H1 (cell line): Measurements from ENCODE around the gene SMARCA2.

Experiments used
- CTCF ChIP-seq, 3 experiments: IDR thresholded peaks; 1 replicate in 2 of 3; 2 replicates in 1 of 3; pipeline versions ENCODE4 v1.5.1 to v1.6.1; 2011; ENCODE audit warnings: low read length in 3 of 3, mild to moderate bottlenecking in 3 of 3, inconsistent platforms in 2 of 3, low read depth in 1 of 3, moderate library complexity in 1 of 3; ENCODE audit not compliant: insufficient read depth in 1 of 3; ENCODE audit errors: control extremely low read depth in 1 of 3
- KDM5A ChIP-seq: fragments of 200-600 bp; IDR thresholded peaks from 2 replicates; pipeline ENCODE4 v1.7.1; 2012; ENCODE audit warnings: mild to moderate bottlenecking, low read length, inconsistent platforms, mixed read lengths
- NRF1 ChIP-seq: IDR thresholded peaks from 2 replicates; pipeline ENCODE4 v1.6.1; 2011; ENCODE audit warnings: mild to moderate bottlenecking, low read depth, low read length, improper control_type of control experiment
- POLR2A ChIP-seq, 2 experiments: IDR thresholded peaks; 1 replicate in 1 of 2; 2 replicates in 1 of 2; pipeline ENCODE4 v1.6.1; 2011; ENCODE audit warnings: low read depth in 2 of 2, low read length in 2 of 2, mild to moderate bottlenecking in 2 of 2; ENCODE audit errors: control extremely low read depth in 1 of 2
- POLR2AphosphoS5 ChIP-seq: IDR thresholded peaks from 2 replicates; pipeline ENCODE4 v1.6.1; 2011; ENCODE audit warnings: low read depth, low read length
- RAD21 ChIP-seq, 2 experiments: IDR thresholded peaks in 1 of 2; conservative IDR thresholded peaks in 1 of 2; 2 replicates each; pipeline ENCODE4 v1.6.1; 2011; ENCODE audit warnings: low read depth in 2 of 2, low read length in 2 of 2, improper control_type of control experiment in 1 of 2, inconsistent platforms in 1 of 2, mild to moderate bottlenecking in 1 of 2, moderate library complexity in 1 of 2
- RFX5 ChIP-seq: IDR thresholded peaks from 2 replicates; pipeline ENCODE4 v1.6.1; 2011; ENCODE audit warnings: low read depth, low read length, improper control_type of control experiment, borderline replicate concordance
- RXRA ChIP-seq: IDR thresholded peaks from 2 replicates; pipeline ENCODE4 v1.6.1; 2011; ENCODE audit warnings: low read depth, mild to moderate bottlenecking, low read length, moderate library complexity; ENCODE audit not compliant: insufficient read depth
- SAP30 ChIP-seq: fragments of 300-600 bp; sonication (generic); IDR thresholded peaks from 2 replicates; pipeline ENCODE4 v1.7.1; 2012; ENCODE audit warnings: low read length, moderate library complexity, mild to moderate bottlenecking, inconsistent platforms; ENCODE audit not compliant: insufficient read depth, insufficient replicate concordance
- TAF1 ChIP-seq: IDR thresholded peaks from 2 replicates; pipeline ENCODE4 v1.6.1; 2011; ENCODE audit warnings: mild to moderate bottlenecking, low read depth, low read length
- TAF7 ChIP-seq: optimal IDR thresholded peaks from 2 replicates; pipeline ENCODE3; 2011; ENCODE audit warnings: low read depth, mild to moderate bottlenecking, inconsistent platforms, low read length, moderate library complexity, borderline replicate concordance
- TBP ChIP-seq: IDR thresholded peaks from 2 replicates; pipeline ENCODE4 v1.6.1; 2011; ENCODE audit warnings: low read depth, low read length, improper control_type of control experiment
- USF2 ChIP-seq: IDR thresholded peaks from 2 replicates; pipeline ENCODE4 v1.6.1; 2011; ENCODE audit warnings: low read length, improper control_type of control experiment
- YY1 ChIP-seq: IDR thresholded peaks from 2 replicates; pipeline ENCODE4 v1.6.1; 2011; ENCODE audit warnings: low read depth, mild to moderate bottlenecking, low read length

- no peak for TF ChIP-seq POLR2AphosphoS5
- TF ChIP-seq POLR2A (IDR thresholded peaks at IDR 0.05; ENCODE audit: control extremely low read depth in 1 of 2, low read depth in 2 of 2, low read length in 2 of 2) = no peak
- no peak for TF ChIP-seq CTCF (IDR thresholded peaks at IDR 0.05; ENCODE audit: control extremely low read depth in 1 of 3, insufficient read depth in 1 of 3, low read depth in 1 of 3, low read length in 3 of 3)
- TF ChIP-seq TAF1 = no peak
- no peak for TF ChIP-seq YY1
- TF ChIP-seq USF2 = no peak
- no peak for TF ChIP-seq RAD21 (IDR thresholded peaks at IDR 0.05 in 1 of 2, conservative IDR thresholded peaks at IDR 0.05 in 1 of 2; ENCODE audit: low read depth in 2 of 2, low read length in 2 of 2)
- TF ChIP-seq TAF7 = no peak
- no peak for TF ChIP-seq KDM5A
- no peak for TF ChIP-seq NRF1
- no peak for TF ChIP-seq SAP30
- no peak for TF ChIP-seq TBP
- no peak for TF ChIP-seq RFX5
- TF ChIP-seq RXRA = no peak
Observed at GRCh38 chr9:2231101-2231500, 216.0 kb downstream of the SMARCA2 start.
